ENCODE results near the gene CLASP1.
"Not testable (repeated sequence)": the region's sequence is repeated elsewhere in the genome, so short reads cannot be mapped to it uniquely, and the experiment has no call there.

The CLASP1 gene

GRCh38 chr2:121662656-121663055 lies 13.4 kb upstream of the CLASP1 start:
- no peak for TF ChIP-seq ZFX (IDR thresholded peaks at IDR 0.05)
- H3K27ac ChIP-seq = no peak overlapping the region

- no peak overlapping the region for H3K27ac ChIP-seq
- TF ChIP-seq CTCF (conservative IDR thresholded peaks at IDR 0.05) = no peak
- no peak for TF ChIP-seq ZFX (IDR thresholded peaks at IDR 0.05)
Measured at GRCh38 chr2:121659933-121660332, 10.7 kb upstream of the CLASP1 start.

- H3K27ac ChIP-seq = not testable (repeated sequence)
Measured at GRCh38 chr2:121658393-121658792, 9.1 kb upstream of the CLASP1 start.

GRCh38 chr2:121653035-121653434 lies 3.8 kb upstream of the CLASP1 start:
- TF ChIP-seq CTCF (conservative IDR thresholded peaks at IDR 0.05) = no peak
- TF ChIP-seq ZFX (IDR thresholded peaks at IDR 0.05) = no peak
- H3K27ac ChIP-seq = no peak overlapping the region

- no peak for TF ChIP-seq CTCF (conservative IDR thresholded peaks at IDR 0.05)
- no peak for TF ChIP-seq ZFX (IDR thresholded peaks at IDR 0.05)
- peak overlapping the region; percentile 83 for H3K27ac ChIP-seq
Measured at GRCh38 chr2:121650315-121650930, 1.2 kb upstream of the CLASP1 start.

GRCh38 chr2:121649596-121650314 lies 493 bp upstream of the CLASP1 start:
- H3K27ac ChIP-seq = peak overlapping the region; percentile 83
- TF ChIP-seq CTCF (conservative IDR thresholded peaks at IDR 0.05) (no peak), ZFX (IDR thresholded peaks at IDR 0.05) (peak; percentile 31; the same call in 1 of the 2 replicates)

GRCh38 chr2:121648206-121649148 lies 785 bp downstream of the CLASP1 start:
- peak overlapping the region; percentile 83 for H3K27ac ChIP-seq
- no peak for TF ChIP-seq CTCF (conservative IDR thresholded peaks at IDR 0.05)
- peak; percentile 30; the same call in 1 of the 2 replicates for TF ChIP-seq ZFX (IDR thresholded peaks at IDR 0.05)

GRCh38 chr2:121647396-121647795 lies 1.9 kb downstream of the CLASP1 start:
- TF ChIP-seq CTCF (conservative IDR thresholded peaks at IDR 0.05) (no peak), ZFX (IDR thresholded peaks at IDR 0.05) (no peak)
- H3K27ac ChIP-seq = no peak overlapping the region
